RWPE1 (cell line): ENCODE results near the gene IL24.
A peak's percentile ranks its signal among the peaks of the same experiment; 100 is the strongest.

Experiments used
- CTCF ChIA-PET: fragments of 350-600 bp; sonication (Branson Sonifier 250); formaldehyde crosslinking; extraction: SDS; loops from one replicate; lab custom pipeline; 2021; lab: Yijun Ruan, JAX
- POLR2A ChIA-PET: fragments of 400-600 bp; formaldehyde crosslinking; extraction: SDS; loops from one replicate; lab custom pipeline; 2020; ENCODE audit warnings: antibody characterized with exemption; ENCODE audit not compliant: low non-redundant PET; lab: Yijun Ruan, JAX
- DNase-seq: peaks from one replicate; pipeline ENCODE4 v3.0.0; 2012; ENCODE audit warnings: low spot score
- H3K27ac ChIP-seq: fragments of 450-650 bp; 2 replicates; pipeline ENCODE4 v1.5.1; 2017
- CTCF ChIP-seq: fragments of 450-650 bp; conservative IDR thresholded peaks from 2 replicates; pipeline ENCODE4 v1.5.1; 2017; ENCODE audit warnings: low read depth, mild to moderate bottlenecking

Gene IL24

GRCh38 chr1:206904423-206905142 lies 7.3 kb downstream of the IL24 start:
- CTCF ChIA-PET, result interaction anchor here (0.8 to 1.1 kb wide), 3 partner anchors 40 to 170 kb away, joined by 3 read pairs; no protein-coding TSS in a partner anchor
- peak overlapping the region; percentile 40; the same call in 1 of the 2 replicates for H3K27ac ChIP-seq

GRCh38 chr1:206905295-206906164 lies 8.3 kb downstream of the IL24 start:
- H3K27ac ChIP-seq, result peak overlapping the region; percentile 40; the same call in 1 of the 2 replicates
- TF ChIP-seq CTCF, result no peak
- ChIA-PET CTCF (interaction anchor here (0.7 to 1.7 kb wide), 5 partner anchors 41 to 179 kb away, joined by 3 to 4 read pairs (median 3); no protein-coding TSS in a partner anchor), POLR2A (interaction anchor here (1.1 kb wide), 1 partner anchor 10 kb away, joined by 3 read pairs; no protein-coding TSS in a partner anchor)
- peak; percentile 95 for DNase-seq

More at GRCh38 chr1:206904423-206905142, 7.3 kb downstream of the IL24 start:
- no peak for DNase-seq
- POLR2A ChIA-PET, result no interaction called here
- no peak for TF ChIP-seq CTCF

- CTCF ChIA-PET, result interaction anchor here (1.0 to 2.2 kb wide), 2 partner anchors 42 to 99 kb away, joined by 3 to 14 read pairs; partner anchors contain the start of gene IL20
- DNase-seq, result no peak
- POLR2A ChIA-PET, result no interaction called here
- H3K27ac ChIP-seq, result no peak overlapping the region
- TF ChIP-seq CTCF, result no peak
Measured at GRCh38 chr1:206907304-206907991, 10.2 kb downstream of the IL24 start.

- TF ChIP-seq CTCF, result no peak
- ChIA-PET POLR2A (no interaction called here), CTCF (interaction anchor here (0.6 to 2.3 kb wide), 7 partner anchors 13 to 274 kb away, joined by 3 to 20 read pairs (median 4); partner anchors contain the start of gene IL20)
- no peak overlapping the region for H3K27ac ChIP-seq
- no peak for DNase-seq
Measured at GRCh38 chr1:206908038-206908437, 10.8 kb downstream of the IL24 start.

- no peak for TF ChIP-seq CTCF
- ChIA-PET POLR2A (interaction anchor here (0.5 to 1.4 kb wide), 7 partner anchors 14 to 875 kb away, joined by 3 to 10 read pairs (median 5); partner anchors contain the start of genes DYRK3 and EIF2D), CTCF (interaction anchor here (0.5 to 2.3 kb wide), 23 partner anchors 14 to 849 kb away, joined by 3 to 20 read pairs (median 4); partner anchors contain the start of gene IL20)
- DNase-seq, result peak; percentile 86
- peak overlapping the region; percentile 76 for H3K27ac ChIP-seq
Measured at GRCh38 chr1:206909161-206909882, 12.1 kb downstream of the IL24 start.
